ENCODE measurements around the gene NPVF.

DNA sequence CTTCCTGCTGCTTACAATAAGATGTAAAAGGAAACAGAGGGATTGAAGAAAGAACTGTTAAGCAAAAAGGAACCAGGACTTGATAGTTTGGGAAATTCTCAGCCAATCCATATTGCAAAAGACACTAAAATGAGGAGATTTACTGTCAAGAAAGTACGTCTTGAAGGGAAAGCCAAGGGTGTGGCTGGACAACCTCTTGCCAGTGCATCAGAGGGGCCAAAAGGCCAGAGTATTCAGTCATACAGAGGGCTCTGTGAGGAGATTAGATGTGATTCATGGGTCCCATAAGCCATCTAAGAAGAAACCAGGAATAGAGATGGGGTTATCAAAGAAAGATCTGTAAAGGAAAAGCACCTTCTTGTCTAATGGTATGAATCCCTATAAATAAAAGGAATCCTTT lies 25.4 kb upstream of the NPVF start:
- TF ChIP-seq, protein P1, sequence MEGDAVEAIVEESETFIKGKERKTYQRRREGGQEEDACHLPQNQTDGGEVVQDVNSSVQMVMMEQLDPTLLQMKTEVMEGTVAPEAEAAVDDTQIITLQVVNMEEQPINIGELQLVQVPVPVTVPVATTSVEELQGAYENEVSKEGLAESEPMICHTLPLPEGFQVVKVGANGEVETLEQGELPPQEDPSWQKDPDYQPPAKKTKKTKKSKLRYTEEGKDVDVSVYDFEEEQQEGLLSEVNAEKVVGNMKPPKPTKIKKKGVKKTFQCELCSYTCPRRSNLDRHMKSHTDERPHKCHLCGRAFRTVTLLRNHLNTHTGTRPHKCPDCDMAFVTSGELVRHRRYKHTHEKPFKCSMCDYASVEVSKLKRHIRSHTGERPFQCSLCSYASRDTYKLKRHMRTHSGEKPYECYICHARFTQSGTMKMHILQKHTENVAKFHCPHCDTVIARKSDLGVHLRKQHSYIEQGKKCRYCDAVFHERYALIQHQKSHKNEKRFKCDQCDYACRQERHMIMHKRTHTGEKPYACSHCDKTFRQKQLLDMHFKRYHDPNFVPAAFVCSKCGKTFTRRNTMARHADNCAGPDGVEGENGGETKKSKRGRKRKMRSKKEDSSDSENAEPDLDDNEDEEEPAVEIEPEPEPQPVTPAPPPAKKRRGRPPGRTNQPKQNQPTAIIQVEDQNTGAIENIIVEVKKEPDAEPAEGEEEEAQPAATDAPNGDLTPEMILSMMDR (IDR thresholded peaks at IDR 0.05; ENCODE audit: insufficient read depth, low read length, poor library complexity, severe bottlenecking), result no peak
- no peak for TF ChIP-seq EZH2phosphoT487 (conservative IDR thresholded peaks at IDR 0.05; ENCODE audit: low read length)

Data from SU-DHL-6 (cell line).